ENCODE results near the gene TRIM14.
"Not testable (repeated sequence)": the region's sequence is repeated elsewhere in the genome, so short reads cannot be mapped to it uniquely, and the experiment has no call there.

Gene TRIM14

DNA sequence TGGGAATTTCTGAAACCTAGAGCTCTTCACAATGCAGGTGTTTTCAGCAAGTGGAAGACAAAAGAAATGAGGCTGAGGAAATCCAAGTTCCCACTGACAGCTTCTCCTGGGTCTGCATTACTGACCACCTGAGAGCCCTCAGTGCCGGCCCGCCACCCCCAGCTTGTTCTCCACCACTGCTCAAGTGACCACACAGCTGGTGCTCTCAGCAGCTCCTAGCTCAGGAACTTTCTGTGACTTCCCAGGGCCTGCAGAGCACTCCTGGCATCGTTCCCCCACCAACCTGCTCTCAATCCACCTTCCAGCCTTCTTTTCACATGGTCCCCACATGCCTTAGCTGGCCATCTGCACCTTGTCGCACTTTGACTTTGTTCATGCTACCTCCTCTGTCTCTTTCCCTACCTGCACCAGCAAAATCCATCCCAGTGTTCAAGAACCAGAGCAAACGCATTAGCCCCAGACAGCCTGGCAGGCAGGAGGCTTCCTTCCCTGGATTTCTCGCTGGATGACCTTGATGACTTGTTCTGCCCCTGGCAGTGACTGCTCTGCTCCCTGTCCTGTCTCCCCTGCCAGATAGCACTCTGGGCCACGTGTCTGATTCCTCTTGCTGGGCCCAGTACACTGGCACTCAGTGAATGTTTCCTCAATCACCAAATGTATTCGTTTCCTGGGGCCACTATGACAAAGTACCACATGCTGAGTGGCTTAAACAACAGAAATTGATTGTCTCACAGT lies 97.5 kb downstream of the TRIM14 start:
- H3K9me3 ChIP-seq (ENCODE audit: control insufficient read depth, low read length): no peaks in the 10 kb centered on the region
- H3K27me3 ChIP-seq (ENCODE audit: control insufficient read depth, insufficient read depth, low read length): no peaks in the 10 kb centered on the region
- H3K79me2 ChIP-seq: no peaks in the 10 kb centered on the region
- H3K4me2 ChIP-seq (ENCODE audit: low read length): no peak overlapping the region
- TF ChIP-seq, protein P1, sequence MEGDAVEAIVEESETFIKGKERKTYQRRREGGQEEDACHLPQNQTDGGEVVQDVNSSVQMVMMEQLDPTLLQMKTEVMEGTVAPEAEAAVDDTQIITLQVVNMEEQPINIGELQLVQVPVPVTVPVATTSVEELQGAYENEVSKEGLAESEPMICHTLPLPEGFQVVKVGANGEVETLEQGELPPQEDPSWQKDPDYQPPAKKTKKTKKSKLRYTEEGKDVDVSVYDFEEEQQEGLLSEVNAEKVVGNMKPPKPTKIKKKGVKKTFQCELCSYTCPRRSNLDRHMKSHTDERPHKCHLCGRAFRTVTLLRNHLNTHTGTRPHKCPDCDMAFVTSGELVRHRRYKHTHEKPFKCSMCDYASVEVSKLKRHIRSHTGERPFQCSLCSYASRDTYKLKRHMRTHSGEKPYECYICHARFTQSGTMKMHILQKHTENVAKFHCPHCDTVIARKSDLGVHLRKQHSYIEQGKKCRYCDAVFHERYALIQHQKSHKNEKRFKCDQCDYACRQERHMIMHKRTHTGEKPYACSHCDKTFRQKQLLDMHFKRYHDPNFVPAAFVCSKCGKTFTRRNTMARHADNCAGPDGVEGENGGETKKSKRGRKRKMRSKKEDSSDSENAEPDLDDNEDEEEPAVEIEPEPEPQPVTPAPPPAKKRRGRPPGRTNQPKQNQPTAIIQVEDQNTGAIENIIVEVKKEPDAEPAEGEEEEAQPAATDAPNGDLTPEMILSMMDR (IDR thresholded peaks at IDR 0.05): no peak
- no peaks in the 10 kb centered on the region for H3K36me3 ChIP-seq (ENCODE audit: control insufficient read depth, insufficient read depth, low read length)
- H3K4me1 ChIP-seq: no peaks in the 10 kb centered on the region
- no peak overlapping the region for H3K4me3 ChIP-seq (ENCODE audit: low read depth, low read length)
- no peak overlapping the region for H2AFZ ChIP-seq
- no peak overlapping the region for H3K27ac ChIP-seq
- no peak overlapping the region for H3K9ac ChIP-seq

DNA sequence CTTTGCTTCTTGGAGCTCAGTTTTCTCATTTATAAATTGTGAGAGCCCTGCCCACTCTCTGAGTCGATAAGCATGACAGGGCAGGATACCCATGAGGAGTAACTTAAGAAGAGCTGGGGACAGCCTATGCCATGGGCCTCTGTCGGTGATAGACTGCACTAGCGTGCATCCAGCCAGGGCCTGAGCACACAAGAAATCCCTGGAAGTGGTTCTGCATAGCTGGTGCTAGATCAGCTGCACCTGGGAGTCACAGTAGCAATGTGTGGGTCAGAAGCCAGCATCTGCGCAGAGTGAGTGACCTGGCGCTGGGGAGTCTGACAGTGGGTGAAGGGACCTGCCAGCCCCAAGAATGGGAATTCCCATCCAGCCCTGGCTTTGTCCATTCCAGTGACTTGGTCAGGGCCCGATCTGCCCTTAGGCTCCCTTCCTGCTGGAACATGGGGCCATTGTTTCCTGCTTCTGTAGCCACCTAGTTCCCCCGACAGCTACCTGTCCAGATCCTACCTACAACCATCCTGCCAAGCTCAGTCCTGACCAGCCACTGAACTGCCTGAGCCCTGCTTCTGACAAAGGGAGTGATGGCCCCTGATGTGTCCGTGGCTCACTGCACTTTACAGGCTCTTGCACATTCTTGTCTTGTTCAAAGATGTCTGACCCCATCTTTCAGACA lies 98.4 kb downstream of the TRIM14 start:
- H2AFZ ChIP-seq: no peak overlapping the region
- H3K36me3 ChIP-seq (ENCODE audit: control insufficient read depth, insufficient read depth, low read length): no peaks in the 10 kb centered on the region
- H3K27ac ChIP-seq: no peak overlapping the region
- TF ChIP-seq, protein P1 (IDR thresholded peaks at IDR 0.05): no peak
- no peaks in the 10 kb centered on the region for H3K79me2 ChIP-seq
- no peak overlapping the region for H3K4me2 ChIP-seq (ENCODE audit: low read length)
- no peak overlapping the region for H3K9ac ChIP-seq
- no peaks in the 10 kb centered on the region for H3K4me1 ChIP-seq
- H3K4me3 ChIP-seq (ENCODE audit: low read depth, low read length): no peak overlapping the region
- H3K9me3 ChIP-seq (ENCODE audit: control insufficient read depth, low read length): no peaks in the 10 kb centered on the region
- no peaks in the 10 kb centered on the region for H3K27me3 ChIP-seq (ENCODE audit: control insufficient read depth, insufficient read depth, low read length)

- H3K27ac ChIP-seq; H3K79me2 ChIP-seq; H3K4me1 ChIP-seq; H3K36me3 ChIP-seq (ENCODE audit: control insufficient read depth, insufficient read depth, low read length); H3K9me3 ChIP-seq (ENCODE audit: control insufficient read depth, low read length); H3K9ac ChIP-seq; H3K27me3 ChIP-seq (ENCODE audit: control insufficient read depth, insufficient read depth, low read length); H2AFZ ChIP-seq; H3K4me3 ChIP-seq (ENCODE audit: low read depth, low read length); H3K4me2 ChIP-seq (ENCODE audit: low read length): not testable (repeated sequence)
These were observed 99.2 kb downstream of the TRIM14 start for GRCh38 chr9:98019869-98020268.

Data from parathyroid adenoma (tissue), 2 donors.